Adrenal gland (tissue), 5 donors: ENCODE data around the gene SIK2.

Experiments used
- CTCF ChIP-seq, 6 experiments: fragments of 450-650 bp in 4 of 6; fragments of 200-600 bp in 2 of 6; sonication (generic) in 1 of 6; IDR thresholded peaks; 1 replicate in 5 of 6; 2 replicates in 1 of 6; pipeline versions ENCODE4 v1.5.1 to v1.8.0; 2016 to 2021; ENCODE audit warnings: antibody characterized with exemption in 6 of 6, mild to moderate bottlenecking in 2 of 6, moderate library complexity in 1 of 6
- POLR2A ChIP-seq, 2 donors: fragments of 450-650 bp; IDR thresholded peaks; one replicate each; pipeline ENCODE4 v1.6.1; 2017; ENCODE audit warnings: antibody characterized with exemption in 2 of 2, mild to moderate bottlenecking in 2 of 2, moderate library complexity in 1 of 2
- donor health status: DM: no; HTN: no; CAD: no.

- TF ChIP-seq CTCF (IDR thresholded peaks at IDR 0.05) (no peak), POLR2A (IDR thresholded peaks at IDR 0.05) (no peak)
Observed at GRCh38 chr11:111631024-111631665, 28.9 kb downstream of the SIK2 start.
